HUDEP-2 (cell line): ENCODE data around the gene PAIP2B.
A peak's percentile ranks its signal among the peaks of the same experiment; 100 is the strongest.

Experiments
- DNase-seq, 76 experiments: peaks; one replicate each; lab custom pipeline; 2025; ENCODE audit not compliant: unreplicated experiment in 76 of 76; lab: John Stamatoyannopoulos, UW

Gene PAIP2B

DNA sequence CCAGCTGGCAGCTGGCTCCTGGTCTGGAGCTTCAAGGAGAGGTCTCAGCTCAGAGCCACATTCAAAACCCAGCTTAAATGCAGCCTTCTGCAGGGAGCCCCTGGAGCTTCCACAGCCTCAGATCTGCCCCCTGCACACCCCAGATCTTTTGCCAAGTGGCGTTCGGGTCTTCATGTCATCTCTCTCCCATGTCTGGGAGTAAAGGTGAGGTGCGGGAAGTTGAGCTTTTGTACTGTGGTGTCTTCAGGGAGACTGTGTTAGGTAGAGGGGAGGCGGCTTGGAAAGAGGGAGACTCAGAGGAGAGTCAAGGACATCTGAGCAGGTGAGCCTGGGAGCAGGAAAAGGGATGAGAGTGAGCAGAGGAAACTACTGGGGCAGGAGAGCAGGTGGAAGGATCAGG lies 71.1 kb downstream of the PAIP2B start:
- DNase-seq, result no peak

DNA sequence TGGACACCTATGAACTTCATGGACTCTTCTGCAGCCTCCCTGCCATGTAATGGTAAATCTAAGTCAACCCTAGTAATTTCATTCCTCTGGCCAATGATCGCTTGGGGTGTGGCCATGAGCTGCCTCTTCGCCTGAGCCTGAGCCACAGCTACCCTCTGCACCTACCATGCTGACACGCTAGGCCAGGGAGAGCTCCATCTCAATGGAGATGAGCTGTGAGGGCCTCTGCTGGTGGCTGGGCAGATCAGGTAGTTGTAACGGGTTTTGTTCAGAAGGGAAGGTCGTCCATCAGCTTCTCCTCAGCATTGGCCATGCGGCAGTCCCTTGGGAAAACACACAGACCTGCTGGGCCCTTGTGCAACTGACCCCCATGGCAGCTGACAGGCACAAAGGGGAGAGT lies 72.1 kb downstream of the PAIP2B start:
- DNase-seq, result peak in 42 of 76 experiments; percentile 2 to 77 (median 18)

GRCh38 chr2:71154279-71154678 lies 72.6 kb downstream of the PAIP2B start:
- no peak for DNase-seq

- no peak for DNase-seq
These were observed 73.2 kb downstream of the PAIP2B start for GRCh38 chr2:71153585-71154224.

- no peak for DNase-seq
These were observed 75.3 kb downstream of the PAIP2B start for GRCh38 chr2:71151620-71152019.

GRCh38 chr2:71150082-71150816 lies 76.7 kb downstream of the PAIP2B start:
- no peak for DNase-seq

GRCh38 chr2:71148506-71149063 lies 78.3 kb downstream of the PAIP2B start:
- DNase-seq, result no peak

- no peak for DNase-seq
These were observed 83.1 kb downstream of the PAIP2B start for GRCh38 chr2:71143782-71144181.

- no peak for DNase-seq
These were observed 90.7 kb downstream of the PAIP2B start for GRCh38 chr2:71136174-71136573.

DNA sequence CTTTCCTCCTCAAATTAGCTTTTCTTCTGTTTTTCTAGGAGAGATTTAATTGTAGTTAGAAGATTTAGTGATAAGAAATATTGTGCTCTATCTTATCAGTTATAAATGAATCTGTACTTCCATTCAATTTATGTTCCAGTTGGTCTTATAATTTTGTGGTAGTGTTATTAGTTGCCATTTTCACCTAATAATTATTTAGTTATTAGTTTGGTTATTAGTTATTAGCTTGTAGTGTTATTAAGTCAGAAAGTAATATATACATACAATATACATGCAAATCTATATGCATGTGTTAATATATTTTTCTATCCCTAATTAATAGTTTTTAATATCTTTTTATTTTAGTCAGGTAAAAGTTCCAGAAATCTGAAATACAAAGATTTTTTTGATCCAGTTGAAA lies 93.3 kb downstream of the PAIP2B start:
- DNase-seq, result no peak
